Measurements from ENCODE around the gene BRSK2. TPM values are rescaled to one million over a fixed set of nuclear protein-coding genes. Genes with fewer than 3 reads are reported as not detected.
A peak's percentile ranks its signal among the peaks of the same experiment; 100 is the strongest.

The BRSK2 gene
- polyA plus RNA-seq, 1 of the 3 experiments (the other 2 are of a cell fraction), result 0.64 TPM

DNA sequence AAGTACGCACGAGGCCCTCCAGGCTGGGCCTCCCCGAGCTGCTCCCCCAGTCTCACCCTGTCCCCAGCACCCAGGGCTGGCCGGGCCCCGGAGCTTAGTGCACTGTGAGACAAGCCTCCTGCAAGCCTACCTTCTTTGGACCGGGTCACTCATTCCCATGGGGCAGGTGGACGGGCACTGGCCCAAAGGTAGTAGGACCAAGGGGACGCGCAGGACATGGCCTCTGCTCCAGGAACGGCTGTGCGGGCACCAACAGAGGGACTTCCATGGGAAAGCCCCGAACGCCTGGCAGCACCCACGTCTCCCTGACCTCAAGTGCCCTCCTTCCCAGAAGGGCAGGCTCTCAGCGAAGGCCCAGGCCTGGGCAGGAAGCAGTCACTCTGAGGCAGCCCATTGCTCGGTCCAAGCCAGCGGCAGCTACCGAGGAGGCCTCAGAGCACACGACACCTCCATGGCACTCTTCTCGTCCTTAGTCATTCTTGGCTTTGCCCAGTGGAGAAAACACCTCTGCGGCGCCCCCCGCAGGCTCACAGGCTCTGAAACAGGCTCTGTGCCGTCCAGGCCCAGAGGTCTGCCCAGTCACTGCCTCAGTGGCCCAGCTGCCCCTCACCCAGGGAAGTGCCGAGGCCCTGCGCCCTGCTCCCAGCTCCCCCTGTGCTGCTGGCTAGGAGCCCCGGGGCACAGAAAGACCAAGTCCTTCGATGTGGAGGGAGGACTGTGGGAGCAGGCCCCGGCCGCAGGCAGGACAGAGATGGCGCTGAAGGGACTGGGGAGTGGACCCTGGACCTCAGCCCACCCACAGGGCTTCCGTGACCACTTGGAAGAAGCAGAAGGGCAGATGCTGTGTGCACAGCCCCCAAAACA is 93.1 kb downstream of the BRSK2 start:
- Histone ChIP-seq H3K9me3 (no peaks in the 10 kb centered on the region), H3K4me3 (ENCODE audit: low read depth in 2 of 2, low read length in 1 of 2) (no peak overlapping the region), H3F3A (replicated peaks; ENCODE audit: insufficient read depth) (no peaks in the 10 kb centered on the region), H3K79me2 (ENCODE audit: insufficient read depth) (peaks cover 13% of the 10 kb centered on the region; the same call in 1 of the 2 replicates), H3K27ac (ENCODE audit: low read depth in 2 of 2, low read length in 1 of 2) (no peak overlapping the region; a peak in 1 of 4 replicates), H4K20me1 (ENCODE audit: insufficient read depth) (peaks cover 58% of the 10 kb centered on the region), H3K4me2 (no peak overlapping the region), H3K27me3 (ENCODE audit: insufficient read depth) (no peaks in the 10 kb centered on the region), H3K9ac (no peak overlapping the region), H3K36me3 (replicated peaks in 1 of 2; ENCODE audit: control insufficient read depth in 1 of 2, insufficient read depth in 2 of 2, low read length in 1 of 2) (peaks cover 3 to 16% of the 10 kb centered on the region in 2 experiments), H2AFZ (ENCODE audit: low read depth) (no peak overlapping the region), H3K4me1 (ENCODE audit: control insufficient read depth in 1 of 2, insufficient read depth in 2 of 2, low read depth in 1 of 2, low read length in 1 of 2) (peaks cover 0 to 22% of the 10 kb centered on the region in 2 experiments; a peak in 1 of 4 replicates), H3K9me2 (no peaks in the 10 kb centered on the region)
- 92% methylated on average over 7 of the region's 32 CpGs for WGBS (ENCODE audit: low lambda C conversion rate)
- ChIA-PET CTCF (interaction anchor here (1.1 to 1.8 kb wide), 2 partner anchors 22 to 33 kb away, joined by 3 to 5 read pairs; no protein-coding TSS in a partner anchor), POLR2A (no interaction called here)
- DNase-seq, result no peak
- TF ChIP-seq CHD2 (IDR thresholded peaks at IDR 0.05; ENCODE audit: low read length, partially characterized antibody), result no peak
- TF ChIP-seq CTCF (IDR thresholded peaks at IDR 0.05), result peak; percentile 24; the same call in 1 of the 2 replicates

- POLR2A ChIA-PET, result no interaction called here
- H3K4me2 ChIP-seq, result no peak overlapping the region
- TF ChIP-seq RAD21 (IDR thresholded peaks at IDR 0.05; ENCODE audit: low read length) (no peak), GATA2 (CRISPR knock-in tag; IDR thresholded peaks at IDR 0.05) (no peak), EP300 (IDR thresholded peaks at IDR 0.05; ENCODE audit: borderline replicate concordance in 1 of 2, low read depth in 1 of 2, low read length in 1 of 2) (no peak), POLR2AphosphoS5 (IDR thresholded peaks at IDR 0.05; ENCODE audit: low read depth, low read length) (no peak), CHD2 (IDR thresholded peaks at IDR 0.05; ENCODE audit: low read length, partially characterized antibody) (no peak), GABPA (IDR thresholded peaks at IDR 0.05; ENCODE audit: low read depth) (no peak), ELF1 (IDR thresholded peaks at IDR 0.05) (no peak), TCF12 (IDR thresholded peaks at IDR 0.05) (no peak), SIN3A (IDR thresholded peaks at IDR 0.05; ENCODE audit: borderline replicate concordance, low read depth, low read length) (no peak), SMC3 (IDR thresholded peaks at IDR 0.05; ENCODE audit: low read depth, low read length) (no peak), RFX5 (IDR thresholded peaks at IDR 0.05; ENCODE audit: low read length) (no peak)
- TF ChIP-seq, protein P1, sequence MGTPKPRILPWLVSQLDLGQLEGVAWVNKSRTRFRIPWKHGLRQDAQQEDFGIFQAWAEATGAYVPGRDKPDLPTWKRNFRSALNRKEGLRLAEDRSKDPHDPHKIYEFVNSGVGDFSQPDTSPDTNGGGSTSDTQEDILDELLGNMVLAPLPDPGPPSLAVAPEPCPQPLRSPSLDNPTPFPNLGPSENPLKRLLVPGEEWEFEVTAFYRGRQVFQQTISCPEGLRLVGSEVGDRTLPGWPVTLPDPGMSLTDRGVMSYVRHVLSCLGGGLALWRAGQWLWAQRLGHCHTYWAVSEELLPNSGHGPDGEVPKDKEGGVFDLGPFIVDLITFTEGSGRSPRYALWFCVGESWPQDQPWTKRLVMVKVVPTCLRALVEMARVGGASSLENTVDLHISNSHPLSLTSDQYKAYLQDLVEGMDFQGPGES (IDR thresholded peaks at IDR 0.05; ENCODE audit: low read depth, low read length), result no peak
- no peak overlapping the region for H3K9ac ChIP-seq
- H3K9me3 ChIP-seq, result no peaks in the 10 kb centered on the region
- 78% methylated on average over 5 of the region's 6 CpGs for WGBS (ENCODE audit: low lambda C conversion rate)
- H3K36me3 ChIP-seq (replicated peaks in 1 of 2; ENCODE audit: control insufficient read depth in 1 of 2, insufficient read depth in 2 of 2, low read length in 1 of 2), result peaks cover 3 to 14% of the 10 kb centered on the region in 2 experiments
- peaks cover 0 to 29% of the 10 kb centered on the region in 2 experiments; a peak in 1 of 4 replicates for H3K4me1 ChIP-seq (ENCODE audit: control insufficient read depth in 1 of 2, insufficient read depth in 2 of 2, low read depth in 1 of 2, low read length in 1 of 2)
- DNase-seq, result no peak
- no peaks in the 10 kb centered on the region for H3F3A ChIP-seq (replicated peaks; ENCODE audit: insufficient read depth)
- H3K27me3 ChIP-seq (ENCODE audit: insufficient read depth), result no peaks in the 10 kb centered on the region
- H3K79me2 ChIP-seq (ENCODE audit: insufficient read depth), result peaks cover 13% of the 10 kb centered on the region; the same call in 1 of the 2 replicates
- no peak overlapping the region; a peak in 1 of 4 replicates for H3K27ac ChIP-seq (ENCODE audit: low read depth in 2 of 2, low read length in 1 of 2)
- H2AFZ ChIP-seq (ENCODE audit: low read depth), result no peak overlapping the region
- no peaks in the 10 kb centered on the region for H3K9me2 ChIP-seq
- no peak overlapping the region for H3K4me3 ChIP-seq (ENCODE audit: low read depth in 2 of 2, low read length in 1 of 2)
- H4K20me1 ChIP-seq (ENCODE audit: insufficient read depth), result peaks cover 59% of the 10 kb centered on the region
- CTCF ChIA-PET, result interaction anchor here (1.1 to 1.8 kb wide), 2 partner anchors 22 to 32 kb away, joined by 3 to 5 read pairs; no protein-coding TSS in a partner anchor
These were observed 93.8 kb downstream of the BRSK2 start for GRCh38 chr11:1483445-1483961.
